ENCODE data around the gene PRIM2. TPM values are rescaled to one million over a fixed set of nuclear protein-coding genes. Genes with fewer than 3 reads are reported as not detected.

PRIM2 gene
- total and polyA plus RNA-seq, 2 experiments from 2014 or later, result 45.5 to 75.2 TPM

DNA sequence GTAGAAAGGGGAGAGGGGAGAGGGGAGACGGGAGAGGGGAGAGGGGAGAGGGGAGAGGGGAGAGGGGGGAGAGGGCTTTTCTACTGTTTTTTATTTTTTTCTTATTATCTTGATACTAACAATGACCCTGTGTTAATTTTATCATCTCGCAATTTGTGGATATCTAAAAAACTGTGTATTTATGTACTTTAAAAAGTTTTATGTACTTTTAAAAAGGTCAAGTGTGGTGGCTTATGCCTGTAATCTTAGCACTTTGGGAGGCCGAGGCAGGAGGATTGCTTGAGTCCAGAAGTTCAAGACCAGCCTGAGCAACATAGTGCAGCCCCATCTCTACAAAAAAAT is 5.5 kb upstream of the PRIM2 start:
- Histone ChIP-seq H3K27me3 (ENCODE audit: insufficient read depth) (no peaks in the 10 kb centered on the region), H3K9me2 (ENCODE audit: insufficient read depth) (no peaks in the 10 kb centered on the region), H3K27ac (ENCODE audit: low read depth) (no peak overlapping the region), H3K4me2 (no peak overlapping the region), H3K79me2 (replicated peaks; ENCODE audit: insufficient read depth) (no peaks in the 10 kb centered on the region), H3K4me3 (no peak overlapping the region), H2AFZ (no peak overlapping the region), H3F3A (replicated peaks; ENCODE audit: low read depth) (no peaks in the 10 kb centered on the region), H3K4me1 (ENCODE audit: insufficient read depth) (no peaks in the 10 kb centered on the region), H4K20me1 (replicated peaks; ENCODE audit: insufficient read depth) (no peaks in the 10 kb centered on the region), H3K36me3 (ENCODE audit: insufficient read depth) (no peaks in the 10 kb centered on the region)
- TF ChIP-seq ZNF331 (CRISPR knock-in tag; IDR thresholded peaks at IDR 0.05; ENCODE audit: low read depth) (no peak), ZNF114 (CRISPR knock-in tag; IDR thresholded peaks at IDR 0.05) (no peak), EZH2phosphoT487 (IDR thresholded peaks at IDR 0.05; ENCODE audit: unreplicated experiment) (no peak), JUNB (IDR thresholded peaks at IDR 0.05; ENCODE audit: unreplicated experiment) (no peak), CREB1 (CRISPR knock-in tag; IDR thresholded peaks at IDR 0.05; ENCODE audit: low read depth) (no peak), NANOG (IDR thresholded peaks at IDR 0.05; ENCODE audit: borderline replicate concordance) (no peak)
- TF ChIP-seq, protein P1, sequence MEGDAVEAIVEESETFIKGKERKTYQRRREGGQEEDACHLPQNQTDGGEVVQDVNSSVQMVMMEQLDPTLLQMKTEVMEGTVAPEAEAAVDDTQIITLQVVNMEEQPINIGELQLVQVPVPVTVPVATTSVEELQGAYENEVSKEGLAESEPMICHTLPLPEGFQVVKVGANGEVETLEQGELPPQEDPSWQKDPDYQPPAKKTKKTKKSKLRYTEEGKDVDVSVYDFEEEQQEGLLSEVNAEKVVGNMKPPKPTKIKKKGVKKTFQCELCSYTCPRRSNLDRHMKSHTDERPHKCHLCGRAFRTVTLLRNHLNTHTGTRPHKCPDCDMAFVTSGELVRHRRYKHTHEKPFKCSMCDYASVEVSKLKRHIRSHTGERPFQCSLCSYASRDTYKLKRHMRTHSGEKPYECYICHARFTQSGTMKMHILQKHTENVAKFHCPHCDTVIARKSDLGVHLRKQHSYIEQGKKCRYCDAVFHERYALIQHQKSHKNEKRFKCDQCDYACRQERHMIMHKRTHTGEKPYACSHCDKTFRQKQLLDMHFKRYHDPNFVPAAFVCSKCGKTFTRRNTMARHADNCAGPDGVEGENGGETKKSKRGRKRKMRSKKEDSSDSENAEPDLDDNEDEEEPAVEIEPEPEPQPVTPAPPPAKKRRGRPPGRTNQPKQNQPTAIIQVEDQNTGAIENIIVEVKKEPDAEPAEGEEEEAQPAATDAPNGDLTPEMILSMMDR (conservative IDR thresholded peaks at IDR 0.05; ENCODE audit: low read depth in 2 of 2), result no peak
- H3K27ac Mint-ChIP-seq, result no peak overlapping the region
- no peaks in the 10 kb centered on the region for H3K4me1 Mint-ChIP-seq
- peaks cover 3% of the 10 kb centered on the region for H3K27me3 Mint-ChIP-seq (ENCODE audit: insufficient read depth, low read depth, poor library complexity)
- no peak for DNase-seq (ENCODE audit: low spot score)
- H3K9me3 Mint-ChIP-seq, result peaks cover 16% of the 10 kb centered on the region
- ATAC-seq, result no peak
- no peak overlapping the region for H3K4me3 Mint-ChIP-seq
- peaks cover 11% of the 10 kb centered on the region; the same call in 2 of the 3 replicates for H3K36me3 Mint-ChIP-seq (ENCODE audit: low read depth)

DNA sequence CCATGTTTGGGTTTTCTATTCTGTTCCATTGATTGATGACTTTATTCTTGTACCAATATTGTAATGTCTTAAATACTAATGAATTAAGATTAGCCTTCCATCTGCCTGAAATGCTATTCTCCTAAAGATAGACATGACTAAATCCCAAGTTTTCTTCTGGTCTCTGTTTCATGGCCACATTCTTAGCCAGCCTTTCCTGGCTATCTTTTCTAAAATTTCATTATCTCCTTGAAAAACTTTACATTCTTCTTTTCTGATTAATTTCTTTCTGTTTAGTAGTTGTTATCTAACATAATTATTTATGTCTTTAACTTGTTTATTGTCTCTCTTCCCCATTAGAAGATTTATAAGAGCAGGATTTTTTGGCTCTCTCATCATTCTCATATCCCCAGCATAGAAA is 4.4 kb upstream of the PRIM2 start:
- no peak overlapping the region for H3K4me3 Mint-ChIP-seq
- Histone ChIP-seq H3K9me2 (ENCODE audit: insufficient read depth) (no peaks in the 10 kb centered on the region), H4K20me1 (replicated peaks; ENCODE audit: insufficient read depth) (no peaks in the 10 kb centered on the region), H3K4me2 (no peak overlapping the region), H3K27ac (ENCODE audit: low read depth) (no peak overlapping the region), H2AFZ (0 out of 2 replicates have a peak overlapping the region, but pooled peaks have one; percentile 74), H3K79me2 (replicated peaks; ENCODE audit: insufficient read depth) (peaks cover 5% of the 10 kb centered on the region), H3F3A (replicated peaks; ENCODE audit: low read depth) (no peaks in the 10 kb centered on the region), H3K4me3 (no peak overlapping the region), H3K27me3 (ENCODE audit: insufficient read depth) (no peaks in the 10 kb centered on the region), H3K4me1 (ENCODE audit: insufficient read depth) (no peaks in the 10 kb centered on the region), H3K36me3 (ENCODE audit: insufficient read depth) (no peaks in the 10 kb centered on the region)
- H3K27me3 Mint-ChIP-seq (ENCODE audit: insufficient read depth, low read depth, poor library complexity), result peaks cover 3% of the 10 kb centered on the region
- no peak for DNase-seq (ENCODE audit: low spot score)
- no peak overlapping the region for H3K27ac Mint-ChIP-seq
- no peak for ATAC-seq
- no peaks in the 10 kb centered on the region; the same call in 2 of the 3 replicates for H3K4me1 Mint-ChIP-seq
- no peak for TF ChIP-seq EZH2phosphoT487 (IDR thresholded peaks at IDR 0.05; ENCODE audit: unreplicated experiment)
- TF ChIP-seq, protein P2, sequence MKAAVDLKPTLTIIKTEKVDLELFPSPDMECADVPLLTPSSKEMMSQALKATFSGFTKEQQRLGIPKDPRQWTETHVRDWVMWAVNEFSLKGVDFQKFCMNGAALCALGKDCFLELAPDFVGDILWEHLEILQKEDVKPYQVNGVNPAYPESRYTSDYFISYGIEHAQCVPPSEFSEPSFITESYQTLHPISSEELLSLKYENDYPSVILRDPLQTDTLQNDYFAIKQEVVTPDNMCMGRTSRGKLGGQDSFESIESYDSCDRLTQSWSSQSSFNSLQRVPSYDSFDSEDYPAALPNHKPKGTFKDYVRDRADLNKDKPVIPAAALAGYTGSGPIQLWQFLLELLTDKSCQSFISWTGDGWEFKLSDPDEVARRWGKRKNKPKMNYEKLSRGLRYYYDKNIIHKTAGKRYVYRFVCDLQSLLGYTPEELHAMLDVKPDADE (IDR thresholded peaks at IDR 0.05), result no peak
- peaks cover 14% of the 10 kb centered on the region; the same call in 2 of the 3 replicates for H3K36me3 Mint-ChIP-seq (ENCODE audit: low read depth)
- peaks cover 16% of the 10 kb centered on the region for H3K9me3 Mint-ChIP-seq

Measured in GM23338 (cell line).